Stimulated activated CD4-positive, alpha-beta T cell treated with anti-CD3 and anti-CD28 coated beads, Interleukin-1b, Interleukin-23, amount 100 ng/mL, for 1 hour (primary cell): ENCODE measurements around the gene RAB7B.

Experiments used
- DNase-seq, 2 donors: peaks; one replicate each; pipeline ENCODE4 v3.0.0-alpha.2; 2020; ENCODE audit warnings: low read depth in 2 of 2

RAB7B gene

GRCh38 chr1:205948886-205949285, 54.3 kb downstream of the RAB7B start:
- no peak for DNase-seq

GRCh38 chr1:205948039-205948438, 55.2 kb downstream of the RAB7B start:
- DNase-seq, result no peak

DNA sequence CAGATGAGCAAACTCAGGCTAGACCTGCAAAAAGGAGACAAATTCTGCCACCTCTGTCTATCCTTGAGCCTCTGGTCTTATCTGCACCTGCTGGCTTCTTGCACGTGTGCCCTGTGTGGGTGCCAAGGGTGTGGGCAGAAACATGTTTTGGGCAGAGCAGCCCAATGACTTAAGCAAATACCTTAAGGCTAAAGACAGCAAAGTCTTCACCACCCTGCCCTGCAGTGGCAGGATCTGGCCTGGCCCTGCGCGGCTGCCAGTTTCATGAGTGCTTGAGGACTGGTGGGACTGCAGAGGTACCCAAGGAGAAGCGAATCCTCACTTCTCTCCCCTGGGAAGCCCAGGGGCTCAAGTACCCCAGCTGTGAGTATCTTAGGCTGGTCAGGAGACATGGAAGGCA, 56.2 kb downstream of the RAB7B start:
- no peak for DNase-seq

DNA sequence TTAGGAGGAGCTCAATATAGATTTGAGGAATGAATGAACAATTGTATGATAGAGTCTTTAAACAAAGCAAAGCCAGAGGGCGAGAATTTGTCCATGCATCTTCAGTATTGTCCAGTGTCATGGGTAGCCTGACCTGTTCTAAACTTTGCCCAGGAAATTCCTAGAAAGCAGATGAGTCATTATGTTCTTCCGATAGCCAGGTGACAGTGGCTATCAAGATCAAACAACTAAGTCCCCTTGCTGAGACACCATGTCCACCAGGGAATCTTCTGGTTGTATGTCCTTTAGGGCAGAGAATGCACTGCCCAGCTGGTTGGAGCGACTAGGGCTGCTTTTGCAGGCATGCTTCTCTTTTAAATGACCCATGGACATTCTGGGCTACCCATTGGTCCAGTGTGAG, 58.1 kb downstream of the RAB7B start:
- no peak for DNase-seq

DNA sequence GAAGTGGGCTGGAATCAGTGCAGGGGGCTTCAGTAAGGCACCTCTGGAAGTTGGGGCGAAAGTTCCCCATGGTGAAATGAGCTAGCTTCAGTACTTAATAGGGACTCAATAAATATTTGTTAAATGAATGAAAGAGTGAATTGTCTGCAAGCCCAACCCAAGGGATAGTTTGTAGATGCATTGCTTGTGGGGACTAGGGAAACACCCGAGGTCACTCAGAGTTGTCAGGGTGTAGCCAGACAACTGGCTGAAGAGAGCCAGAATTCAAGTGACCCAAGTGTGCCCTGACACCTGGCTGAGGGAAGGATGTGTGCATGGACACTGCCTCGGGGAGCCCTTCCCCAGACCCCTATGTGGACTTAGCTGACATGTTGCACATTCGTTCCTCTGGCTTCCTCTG, 58.7 kb downstream of the RAB7B start:
- DNase-seq, result no peak

GRCh38 chr1:205943245-205943644, 60.0 kb downstream of the RAB7B start, which contains the start of gene SLC26A9:
Gene SLC26A9, minus strand, starts transcription at chr1:205943456. Its CDS starts 7,636 bp downstream, at chr1:205935820.
- DNase-seq, result no peak

DNA sequence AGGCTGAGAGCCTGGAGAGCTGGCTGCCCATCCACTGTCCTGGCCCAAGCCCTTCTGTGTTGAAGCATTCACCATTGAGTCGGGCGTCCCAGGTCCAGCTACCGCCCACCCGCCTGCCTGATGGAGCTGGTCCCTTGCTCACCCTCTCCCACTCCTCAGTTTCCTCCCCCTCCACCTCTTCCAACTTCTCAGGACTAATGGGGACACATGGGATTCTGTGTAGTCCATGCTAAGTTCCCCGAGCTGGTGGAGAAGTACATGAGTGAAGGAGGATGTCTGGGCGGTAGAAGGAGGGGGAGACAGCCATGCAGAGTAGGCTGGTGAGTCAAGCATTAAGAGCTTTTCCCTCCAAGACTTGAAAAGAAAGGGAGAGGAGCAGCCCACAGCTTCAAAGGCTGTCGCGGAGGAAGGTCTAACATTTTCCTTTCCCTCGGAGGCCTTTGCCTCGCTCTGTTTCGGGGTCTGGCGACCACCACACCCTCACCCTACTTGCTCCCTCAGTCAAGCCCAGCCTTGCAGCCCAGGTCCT, 60.5 kb downstream of the RAB7B start:
- DNase-seq, result no peak

- DNase-seq, result no peak
Observed at GRCh38 chr1:205940710-205941109, 62.5 kb downstream of the RAB7B start.

DNA sequence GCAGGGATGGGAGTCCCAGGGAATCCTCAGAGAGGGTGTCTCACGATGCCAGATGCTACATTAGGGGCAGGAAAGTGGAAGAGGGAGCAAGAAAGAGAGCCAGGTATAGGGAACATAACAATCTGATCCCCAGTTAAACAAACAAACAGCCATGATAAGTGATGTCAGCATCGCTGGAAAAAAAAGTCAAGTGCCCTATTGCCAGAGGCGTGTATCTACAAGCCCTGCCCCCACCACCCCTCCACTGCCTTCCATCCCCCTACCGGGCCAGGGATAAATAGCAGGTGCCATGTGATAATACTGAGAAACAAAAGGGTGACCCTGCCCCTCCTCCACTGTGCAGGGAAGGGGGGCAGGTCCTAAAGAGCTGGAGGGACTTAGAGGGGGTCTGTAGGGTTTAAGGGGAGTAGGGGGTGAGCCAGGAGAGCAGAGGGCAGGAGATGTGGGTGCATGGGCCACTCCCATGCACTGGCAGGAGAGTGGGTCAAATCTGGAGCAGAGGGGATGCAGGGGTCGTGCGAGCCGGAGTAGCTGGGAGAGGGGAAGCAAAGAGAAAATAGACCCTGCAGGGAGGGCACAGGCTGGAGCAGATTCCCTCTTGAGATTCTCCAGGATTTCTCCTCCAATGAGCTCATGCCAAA, 63.4 kb downstream of the RAB7B start:
- no peak for DNase-seq

- DNase-seq, result no peak
Observed at GRCh38 chr1:205938682-205939081, 64.5 kb downstream of the RAB7B start.

DNA sequence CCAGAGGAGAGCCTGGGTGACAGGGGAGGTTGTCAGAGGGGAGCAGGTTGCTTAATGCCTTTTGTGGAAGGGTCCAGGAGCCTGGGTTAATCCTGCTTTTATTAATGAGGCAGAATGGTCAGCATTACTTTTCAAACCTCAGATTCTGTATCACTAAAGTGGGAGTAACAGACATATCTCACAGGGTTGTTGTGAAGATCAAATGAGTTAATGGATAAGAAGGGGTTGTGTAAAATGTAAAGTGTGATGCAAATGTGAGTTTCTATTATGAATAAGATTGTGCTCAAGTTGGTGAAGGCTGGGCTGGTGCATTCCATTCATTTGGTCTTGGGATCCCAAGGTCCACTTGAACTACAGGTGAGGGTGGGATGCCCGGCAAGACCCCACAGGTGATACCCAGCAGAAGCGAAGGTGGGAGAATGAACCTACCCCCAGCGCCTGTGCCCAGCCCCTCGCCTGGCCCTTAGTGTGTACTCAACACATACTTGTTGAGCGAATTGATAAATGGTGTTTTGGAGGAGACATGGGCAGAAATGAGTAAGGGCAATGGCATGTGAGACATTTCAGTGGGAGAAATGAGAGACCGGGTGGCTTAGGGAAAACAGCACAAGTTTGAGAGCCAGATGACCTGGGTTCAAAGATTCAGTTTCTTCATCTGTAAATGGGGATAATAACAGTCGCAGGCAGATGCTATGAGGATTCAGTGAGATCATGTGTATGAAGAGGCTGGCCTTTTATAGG, 66.2 kb downstream of the RAB7B start:
- DNase-seq, result no peak

DNA sequence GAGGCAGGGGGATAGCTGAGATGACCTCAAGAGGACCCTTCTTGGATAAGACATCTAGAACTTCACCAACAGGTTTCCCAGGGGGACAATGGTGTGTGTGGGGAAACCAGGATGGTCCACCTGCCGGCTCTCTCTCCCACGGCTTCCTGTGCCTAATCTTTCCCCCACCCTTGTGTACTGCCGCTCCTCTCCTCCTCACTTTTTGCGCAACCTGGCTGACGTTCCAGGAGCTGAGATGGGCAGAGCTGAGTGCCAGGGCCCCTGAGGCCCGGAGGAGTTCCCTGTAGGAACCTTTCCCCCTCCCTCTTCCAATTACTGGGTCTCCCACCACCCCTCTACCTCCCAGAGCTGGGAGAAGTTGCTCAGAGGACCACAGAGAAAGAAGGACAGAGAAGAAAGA, 66.9 kb downstream of the RAB7B start:
- no peak for DNase-seq

DNA sequence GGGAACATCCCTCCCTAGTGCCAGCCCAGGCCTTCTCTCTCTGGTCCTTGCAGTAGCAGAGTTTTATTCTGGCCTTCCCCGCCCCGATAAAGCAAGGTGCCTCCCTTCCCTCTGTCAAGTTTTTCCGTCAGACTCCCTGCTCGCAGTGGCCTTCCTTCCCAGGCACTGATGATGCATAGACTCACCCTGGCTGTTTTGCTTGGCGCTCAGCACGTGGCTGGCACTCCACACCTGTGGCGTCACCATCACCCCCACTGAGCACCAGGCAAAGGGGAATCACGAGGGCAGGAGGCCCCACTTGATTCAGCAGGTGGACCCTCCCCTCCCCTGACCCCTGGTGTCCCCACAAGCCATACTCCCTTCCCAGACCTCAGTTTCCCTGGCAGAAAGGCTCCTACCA, 67.3 kb downstream of the RAB7B start:
- no peak for DNase-seq

- no peak for DNase-seq
Observed at GRCh38 chr1:205934788-205935187, 68.4 kb downstream of the RAB7B start.

DNA sequence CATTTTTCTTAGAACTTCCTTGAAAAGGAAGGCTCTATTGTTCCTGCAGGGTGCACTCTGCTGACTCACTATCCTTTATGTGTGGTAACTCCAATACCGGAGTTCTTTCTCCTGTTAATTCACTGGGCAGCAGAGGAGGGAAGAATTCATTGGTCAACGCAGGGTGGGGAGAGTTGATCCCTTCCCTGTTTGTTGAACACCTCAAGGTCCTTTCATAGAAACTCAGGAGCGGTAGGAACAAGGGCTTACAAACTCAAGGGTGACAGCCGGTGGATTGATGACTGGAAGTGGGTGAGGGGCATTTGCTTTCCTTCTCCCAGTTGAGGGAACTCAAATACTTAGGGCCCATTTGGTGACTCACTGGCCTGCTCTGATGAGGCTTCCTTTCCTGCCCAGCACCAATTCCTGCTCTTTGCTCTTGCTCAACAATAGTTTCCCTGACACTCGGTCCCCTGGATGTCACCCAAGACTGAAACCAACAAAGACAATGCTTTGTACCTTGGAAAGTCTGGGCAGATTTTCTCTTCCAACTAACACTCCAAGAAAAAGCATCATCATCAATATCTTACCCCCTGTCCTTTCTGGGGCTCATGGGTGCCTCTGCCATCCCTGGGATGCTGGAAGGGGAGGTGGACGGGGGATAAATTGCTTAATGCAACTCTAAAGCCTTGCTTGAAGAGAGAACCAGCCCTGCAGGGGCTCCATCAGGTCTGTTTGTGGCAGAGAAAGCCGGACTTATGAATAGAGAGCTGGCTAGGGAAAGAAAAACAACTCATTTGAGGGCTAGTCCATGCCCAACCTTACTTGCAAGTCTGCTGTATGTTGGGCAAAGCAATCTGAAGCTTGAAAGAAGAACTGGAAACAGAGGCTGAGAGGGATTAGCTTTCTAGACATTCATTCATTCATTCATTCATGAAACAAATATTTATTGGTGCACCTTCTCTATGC, 69.2 kb downstream of the RAB7B start:
- no peak for DNase-seq

DNA sequence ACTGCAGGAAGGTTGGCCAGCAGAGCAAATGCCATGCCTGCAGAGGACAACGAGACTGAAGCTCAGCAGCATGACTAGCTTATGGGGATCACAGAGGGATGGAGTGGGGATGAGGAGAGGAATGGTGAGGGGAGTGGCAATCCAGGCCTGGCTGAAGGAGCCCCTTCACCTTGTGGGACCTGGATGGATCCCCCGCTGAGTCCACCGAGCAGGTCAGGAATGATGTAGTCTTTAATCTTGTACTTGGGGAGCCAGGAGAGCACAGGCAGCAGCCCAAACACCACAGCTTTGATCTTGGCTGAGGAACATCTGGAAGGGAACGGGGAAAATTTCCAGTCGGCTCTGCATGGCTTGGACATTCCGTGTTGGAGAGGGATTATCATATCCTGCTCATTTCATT, 70.4 kb downstream of the RAB7B start:
- no peak for DNase-seq

DNA sequence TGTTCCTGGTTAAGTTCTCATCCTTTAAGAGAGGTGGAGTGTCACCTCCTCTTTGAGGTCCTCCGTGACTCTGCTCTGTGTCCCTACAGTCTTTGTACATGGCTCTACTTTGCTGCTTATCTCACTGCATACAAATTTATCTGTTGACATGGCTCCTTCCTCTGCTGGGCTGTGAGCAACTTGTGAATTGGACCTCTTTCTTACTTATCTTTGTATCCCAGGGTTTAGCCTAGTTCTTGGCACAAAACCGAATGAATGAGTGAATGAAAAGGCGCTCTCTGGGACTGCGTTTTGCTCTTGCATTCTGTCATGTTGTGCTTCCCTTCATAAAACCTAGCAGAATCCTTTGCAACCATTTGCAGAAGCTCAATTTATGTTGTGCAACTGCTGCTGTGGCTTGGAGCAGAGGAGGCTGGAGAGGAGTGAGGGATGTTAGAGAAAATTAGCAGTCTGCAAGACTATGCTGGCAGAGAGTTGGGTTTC, 72.4 kb downstream of the RAB7B start:
- no peak for DNase-seq

- no peak for DNase-seq
Observed at GRCh38 chr1:205930195-205930577, 73.0 kb downstream of the RAB7B start.

GRCh38 chr1:205929496-205930194, 73.5 kb downstream of the RAB7B start:
- no peak for DNase-seq

DNA sequence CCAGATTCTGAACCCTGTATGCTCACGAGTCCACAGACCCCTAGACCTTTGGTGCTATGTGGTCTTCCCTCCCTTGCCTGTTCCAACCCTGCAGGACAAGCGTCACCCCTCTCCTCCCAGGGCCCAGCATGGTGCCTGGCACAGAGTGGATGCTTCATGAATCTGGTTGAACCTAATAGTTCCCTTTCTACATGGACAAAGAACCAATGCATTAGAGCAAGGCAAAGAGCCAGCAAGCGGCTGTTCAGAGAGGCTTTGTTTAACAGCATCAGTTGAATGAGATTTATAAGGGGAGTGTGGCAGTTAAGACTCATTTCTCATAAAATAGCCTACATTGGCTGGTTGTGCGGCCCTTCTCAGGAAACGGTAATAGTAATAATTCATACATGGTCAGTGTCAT, 74.9 kb downstream of the RAB7B start:
- DNase-seq, result no peak

- no peak for DNase-seq
Observed at GRCh38 chr1:205927676-205928075, 75.5 kb downstream of the RAB7B start.
